Measurements from ENCODE around the gene PTTG1IP.

DNA sequence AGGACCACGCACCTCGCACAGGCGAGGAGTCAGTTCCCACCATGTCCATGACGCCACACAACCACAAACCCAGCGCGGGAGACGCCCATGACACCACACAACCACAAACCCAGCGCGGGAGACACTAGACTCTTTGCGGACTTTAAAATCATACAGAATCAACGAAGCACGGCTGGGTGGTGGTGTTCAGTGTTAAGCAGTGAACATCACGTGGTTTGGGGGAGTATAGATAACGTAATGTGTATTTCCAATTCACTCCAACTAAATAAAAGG, 19.2 kb downstream of the PTTG1IP start:
- TF ChIP-seq, protein P1, sequence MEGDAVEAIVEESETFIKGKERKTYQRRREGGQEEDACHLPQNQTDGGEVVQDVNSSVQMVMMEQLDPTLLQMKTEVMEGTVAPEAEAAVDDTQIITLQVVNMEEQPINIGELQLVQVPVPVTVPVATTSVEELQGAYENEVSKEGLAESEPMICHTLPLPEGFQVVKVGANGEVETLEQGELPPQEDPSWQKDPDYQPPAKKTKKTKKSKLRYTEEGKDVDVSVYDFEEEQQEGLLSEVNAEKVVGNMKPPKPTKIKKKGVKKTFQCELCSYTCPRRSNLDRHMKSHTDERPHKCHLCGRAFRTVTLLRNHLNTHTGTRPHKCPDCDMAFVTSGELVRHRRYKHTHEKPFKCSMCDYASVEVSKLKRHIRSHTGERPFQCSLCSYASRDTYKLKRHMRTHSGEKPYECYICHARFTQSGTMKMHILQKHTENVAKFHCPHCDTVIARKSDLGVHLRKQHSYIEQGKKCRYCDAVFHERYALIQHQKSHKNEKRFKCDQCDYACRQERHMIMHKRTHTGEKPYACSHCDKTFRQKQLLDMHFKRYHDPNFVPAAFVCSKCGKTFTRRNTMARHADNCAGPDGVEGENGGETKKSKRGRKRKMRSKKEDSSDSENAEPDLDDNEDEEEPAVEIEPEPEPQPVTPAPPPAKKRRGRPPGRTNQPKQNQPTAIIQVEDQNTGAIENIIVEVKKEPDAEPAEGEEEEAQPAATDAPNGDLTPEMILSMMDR (IDR thresholded peaks at IDR 0.05): no peak
- no peak for TF ChIP-seq POLR2A (IDR thresholded peaks at IDR 0.05)
- TF ChIP-seq POLR2AphosphoS5 (IDR thresholded peaks at IDR 0.05): no peak

Data from prostate gland (tissue), 2 donors.